HFF-Myc (cell line): Measurements from ENCODE around the gene MRC2.

ENCODE experiments used
- DNase-seq: peaks from one replicate; pipeline ENCODE4 v3.0.0-alpha.2; 2011; ENCODE audit warnings: low read depth; ENCODE audit errors: extremely low read depth
- H3K4me3 ChIP-seq: replicated peaks from 2 replicates; pipeline ENCODE4 v1.5.1; 2011; ENCODE audit warnings: low read depth, mild to moderate bottlenecking, control low read depth, low read length
- CTCF ChIP-seq: IDR thresholded peaks from 2 replicates; pipeline ENCODE4 v1.5.1; 2012; ENCODE audit warnings: mild to moderate bottlenecking, low read depth, low read length, control low read depth; ENCODE audit errors: missing control alignments

The MRC2 gene

GRCh38 chr17:62630365-62631085 lies 3.1 kb downstream of the MRC2 start:
- TF ChIP-seq CTCF, result no peak
- peak overlapping the region; percentile 73 for H3K4me3 ChIP-seq
- DNase-seq, result no peak

GRCh38 chr17:62631086-62631935 lies 3.8 kb downstream of the MRC2 start:
- no peak for TF ChIP-seq CTCF
- no peak overlapping the region for H3K4me3 ChIP-seq
- no peak for DNase-seq

- no peak for TF ChIP-seq CTCF
- no peak for DNase-seq
- H3K4me3 ChIP-seq, result no peak overlapping the region
Observed at GRCh38 chr17:62631936-62632924, 4.8 kb downstream of the MRC2 start.

- TF ChIP-seq CTCF, result no peak
- no peak overlapping the region for H3K4me3 ChIP-seq
- DNase-seq, result no peak
Observed at GRCh38 chr17:62637809-62638208, 10.3 kb downstream of the MRC2 start.

- no peak overlapping the region for H3K4me3 ChIP-seq
- no peak for DNase-seq
- no peak for TF ChIP-seq CTCF
Observed at GRCh38 chr17:62641153-62641552, 13.7 kb downstream of the MRC2 start.

- no peak overlapping the region for H3K4me3 ChIP-seq
- TF ChIP-seq CTCF, result no peak
- DNase-seq, result no peak
Observed at GRCh38 chr17:62641951-62642350, 14.5 kb downstream of the MRC2 start.
